HEK293 (cell line): ENCODE data around the gene CLEC2L.

Source experiments
- CTCF ChIA-PET: fragments of 350-600 bp; formaldehyde crosslinking; extraction: SDS; loops from one replicate; lab custom pipeline; 2021; ENCODE audit warnings: antibody characterized with exemption; lab: Yijun Ruan, JAX
- POLR2A ChIA-PET: fragments of 300-600 bp; formaldehyde crosslinking; extraction: SDS; loops from one replicate; lab custom pipeline; 2020; ENCODE audit warnings: antibody characterized with exemption, inconsistent platforms; lab: Yijun Ruan, JAX
- H3K27ac ChIP-seq: fragments of 200-500 bp; sonication (Bioruptor generic); 2 replicates; pipeline ENCODE4 v1.5.1; 2014; ENCODE audit warnings: low read depth, low read length, control low read depth, inconsistent platforms; ENCODE audit errors: extremely low read depth
- H3K36me3 ChIP-seq, 2 experiments: fragments of 200-500 bp in 1 of 2; sonication (Bioruptor generic) in 1 of 2; 1 replicate in 1 of 2; 2 replicates in 1 of 2; pipeline ENCODE4 v1.5.1; 2014 to 2017; ENCODE audit warnings: inconsistent platforms in 2 of 2, low read length in 2 of 2; ENCODE audit not compliant: control insufficient read depth in 2 of 2, insufficient read depth in 1 of 2
- H3K4me1 ChIP-seq: fragments of 200-500 bp; sonication (Bioruptor generic); 2 replicates; pipeline ENCODE4 v1.5.1; 2014; ENCODE audit warnings: mild to moderate bottlenecking, low read length, inconsistent platforms; ENCODE audit not compliant: control insufficient read depth, insufficient read depth
- H3K4me3 ChIP-seq: 2 replicates; pipeline ENCODE4 v1.5.1; 2011; ENCODE audit warnings: low read depth, mild to moderate bottlenecking, control low read depth, low read length, moderate library complexity
- H3K9me3 ChIP-seq: fragments of 200-500 bp; sonication (Bioruptor generic); 2 replicates; pipeline ENCODE4 v1.5.1; 2014; ENCODE audit warnings: low read depth, low read length, inconsistent platforms; ENCODE audit not compliant: control insufficient read depth, insufficient read depth
- GLI4 ChIP-seq: fragments of 450-650 bp; formaldehyde crosslinking; IDR thresholded peaks from 2 replicates; pipeline ENCODE4 v1.5.1; 2016; ENCODE audit warnings: missing biosample characterization, missing genetic modification characterization
- KLF10 ChIP-seq: fragments of 450-650 bp; IDR thresholded peaks from 2 replicates; pipeline ENCODE4 v1.5.1; 2018; ENCODE audit warnings: missing biosample characterization, mild to moderate bottlenecking, missing genetic modification characterization
- KLF16 ChIP-seq: fragments of 450-650 bp; formaldehyde crosslinking; IDR thresholded peaks from 2 replicates; pipeline ENCODE4 v1.5.1; 2017; ENCODE audit warnings: missing biosample characterization, missing genetic modification characterization
- MEIS1 ChIP-seq: sonication (generic); formaldehyde crosslinking; IDR thresholded peaks from 2 replicates; pipeline ENCODE4 v1.8.1; 2022; ENCODE audit warnings: missing genetic modification reagents, mild to moderate bottlenecking, borderline replicate concordance
- PRDM1 ChIP-seq: fragments of 450-650 bp; formaldehyde crosslinking; IDR thresholded peaks from 2 replicates; pipeline ENCODE4; 2016; ENCODE audit warnings: missing biosample characterization, missing genetic modification characterization
- SP3 ChIP-seq: fragments of 450-650 bp; formaldehyde crosslinking; IDR thresholded peaks from 2 replicates; pipeline ENCODE4 v1.5.1; 2016; ENCODE audit warnings: missing biosample characterization, missing genetic modification characterization
- SP7 ChIP-seq: fragments of 450-650 bp; formaldehyde crosslinking; IDR thresholded peaks from 2 replicates; pipeline ENCODE4 v1.5.1; 2016; ENCODE audit warnings: missing biosample characterization, missing genetic modification characterization
- ZBTB7A ChIP-seq: fragments of 450-650 bp; formaldehyde crosslinking; IDR thresholded peaks from 2 replicates; pipeline ENCODE4 v1.5.1; 2016; ENCODE audit warnings: low read depth, missing biosample characterization, missing genetic modification characterization
- ZFP3 ChIP-seq: fragments of 450-650 bp; formaldehyde crosslinking; IDR thresholded peaks from 2 replicates; pipeline ENCODE4 v1.5.1; 2016; ENCODE audit warnings: low read depth, missing biosample characterization, missing genetic modification characterization
- ZFP37 ChIP-seq: fragments of 450-650 bp; formaldehyde crosslinking; IDR thresholded peaks from 2 replicates; pipeline ENCODE4 v1.5.1; 2016; ENCODE audit warnings: missing biosample characterization, missing genetic modification characterization
- ZNF112 ChIP-seq: fragments of 450-650 bp; formaldehyde crosslinking; IDR thresholded peaks from 2 replicates; pipeline ENCODE4 v1.5.0; 2017; ENCODE audit warnings: missing biosample characterization, missing genetic modification characterization
- ZNF121 ChIP-seq: fragments of 450-650 bp; formaldehyde crosslinking; IDR thresholded peaks from 2 replicates; pipeline ENCODE4 v1.5.1; 2016; ENCODE audit warnings: missing biosample characterization, missing genetic modification characterization
- ZNF133 ChIP-seq: fragments of 450-650 bp; formaldehyde crosslinking; IDR thresholded peaks from 2 replicates; pipeline ENCODE4 v1.5.1; 2016; ENCODE audit warnings: missing biosample characterization, missing genetic modification characterization
- ZNF16 ChIP-seq: fragments of 450-650 bp; formaldehyde crosslinking; IDR thresholded peaks from 2 replicates; pipeline ENCODE4 v1.5.1; 2016; ENCODE audit warnings: low read depth, missing biosample characterization, missing genetic modification characterization
- ZNF335 ChIP-seq: fragments of 450-650 bp; formaldehyde crosslinking; conservative IDR thresholded peaks from 2 replicates; pipeline ENCODE4 v1.5.1; 2016; ENCODE audit warnings: missing biosample characterization, missing genetic modification characterization
- ZNF48 ChIP-seq: fragments of 450-650 bp; formaldehyde crosslinking; IDR thresholded peaks from 2 replicates; pipeline ENCODE4 v1.5.1; 2016; ENCODE audit warnings: missing biosample characterization, missing genetic modification characterization
- ZNF555 ChIP-seq: fragments of 450-650 bp; formaldehyde crosslinking; conservative IDR thresholded peaks from 2 replicates; pipeline ENCODE4 v1.5.1; 2017; ENCODE audit warnings: missing biosample characterization, mild to moderate bottlenecking, missing genetic modification characterization, inconsistent platforms
- ZNF645 ChIP-seq: fragments of 450-650 bp; formaldehyde crosslinking; IDR thresholded peaks from 2 replicates; pipeline ENCODE4; 2016; ENCODE audit warnings: missing biosample characterization, missing genetic modification characterization
- ZNF837 ChIP-seq: fragments of 450-650 bp; formaldehyde crosslinking; IDR thresholded peaks from 2 replicates; pipeline ENCODE4 v1.5.1; 2016; ENCODE audit warnings: missing biosample characterization, missing genetic modification characterization
- ZXDB ChIP-seq: fragments of 450-650 bp; formaldehyde crosslinking; IDR thresholded peaks from 2 replicates; pipeline ENCODE4 v1.5.1; 2016; ENCODE audit warnings: missing biosample characterization, missing genetic modification characterization
- TF ChIP-seq, protein P1 (sequence below): fragments of 450-650 bp; formaldehyde crosslinking; IDR thresholded peaks from 2 replicates; pipeline ENCODE4 v1.5.1; 2016; ENCODE audit warnings: missing biosample characterization, missing genetic modification characterization
- TF ChIP-seq, protein P2 (sequence below): IDR thresholded peaks from 2 replicates; pipeline ENCODE4 v1.6.1; 2011; ENCODE audit warnings: mild to moderate bottlenecking, low read depth, low read length, borderline replicate concordance
- TF ChIP-seq, protein P3 (sequence below): fragments of 450-650 bp; formaldehyde crosslinking; IDR thresholded peaks from 2 replicates; pipeline ENCODE4 v1.5.1; 2016; ENCODE audit warnings: missing biosample characterization, missing genetic modification characterization
- TF ChIP-seq, protein P4 (sequence below): fragments of 450-650 bp; formaldehyde crosslinking; IDR thresholded peaks from 2 replicates; pipeline ENCODE4 v1.5.1; 2016; ENCODE audit warnings: missing biosample characterization, missing genetic modification characterization
- TF ChIP-seq, protein P5 (sequence below): fragments of 450-650 bp; formaldehyde crosslinking; IDR thresholded peaks from 2 replicates; pipeline ENCODE4 v1.5.1; 2016; ENCODE audit warnings: missing biosample characterization, missing genetic modification characterization
- TF ChIP-seq, protein P6 (sequence below): fragments of 450-650 bp; formaldehyde crosslinking; IDR thresholded peaks from 2 replicates; pipeline ENCODE4 v1.5.1; 2016; ENCODE audit warnings: missing biosample characterization, missing genetic modification characterization

Gene CLEC2L

GRCh38 chr7:139543801-139544603 lies 20.5 kb downstream of the CLEC2L start (continued):
- TF ChIP-seq GLI4 (tag by site-specific recombination) (no peak), ZNF16 (tag by site-specific recombination) (no peak), ZNF335 (no peak), MEIS1 (CRISPR knock-in tag) (no peak), ZXDB (tag by site-specific recombination) (no peak)
- TF ChIP-seq, protein P1, sequence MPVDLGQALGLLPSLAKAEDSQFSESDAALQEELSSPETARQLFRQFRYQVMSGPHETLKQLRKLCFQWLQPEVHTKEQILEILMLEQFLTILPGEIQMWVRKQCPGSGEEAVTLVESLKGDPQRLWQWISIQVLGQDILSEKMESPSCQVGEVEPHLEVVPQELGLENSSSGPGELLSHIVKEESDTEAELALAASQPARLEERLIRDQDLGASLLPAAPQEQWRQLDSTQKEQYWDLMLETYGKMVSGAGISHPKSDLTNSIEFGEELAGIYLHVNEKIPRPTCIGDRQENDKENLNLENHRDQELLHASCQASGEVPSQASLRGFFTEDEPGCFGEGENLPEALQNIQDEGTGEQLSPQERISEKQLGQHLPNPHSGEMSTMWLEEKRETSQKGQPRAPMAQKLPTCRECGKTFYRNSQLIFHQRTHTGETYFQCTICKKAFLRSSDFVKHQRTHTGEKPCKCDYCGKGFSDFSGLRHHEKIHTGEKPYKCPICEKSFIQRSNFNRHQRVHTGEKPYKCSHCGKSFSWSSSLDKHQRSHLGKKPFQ, result no peak

- ChIA-PET POLR2A (no interaction called here), CTCF (no interaction called here)
- Histone ChIP-seq H3K9me3 (no peaks in the 10 kb centered on the region), H3K4me1 (no peaks in the 10 kb centered on the region), H3K27ac (no peak overlapping the region), H3K36me3 (no peaks in the 10 kb centered on the region)
- TF ChIP-seq ZNF121 (tag by site-specific recombination) (no peak), ZNF837 (tag by site-specific recombination) (no peak), ZBTB7A (no peak), SP7 (no peak), ZNF645 (tag by site-specific recombination) (no peak), ZNF112 (no peak), PRDM1 (tag by site-specific recombination) (no peak), KLF10 (tag by site-specific recombination) (no peak), ZFP3 (tag by site-specific recombination) (no peak), ZNF555 (no peak), KLF16 (tag by site-specific recombination) (no peak), ZFP37 (tag by site-specific recombination) (no peak), ZNF133 (no peak), ZNF48 (tag by site-specific recombination) (no peak), SP3 (no peak)
- TF ChIP-seq, protein P2, sequence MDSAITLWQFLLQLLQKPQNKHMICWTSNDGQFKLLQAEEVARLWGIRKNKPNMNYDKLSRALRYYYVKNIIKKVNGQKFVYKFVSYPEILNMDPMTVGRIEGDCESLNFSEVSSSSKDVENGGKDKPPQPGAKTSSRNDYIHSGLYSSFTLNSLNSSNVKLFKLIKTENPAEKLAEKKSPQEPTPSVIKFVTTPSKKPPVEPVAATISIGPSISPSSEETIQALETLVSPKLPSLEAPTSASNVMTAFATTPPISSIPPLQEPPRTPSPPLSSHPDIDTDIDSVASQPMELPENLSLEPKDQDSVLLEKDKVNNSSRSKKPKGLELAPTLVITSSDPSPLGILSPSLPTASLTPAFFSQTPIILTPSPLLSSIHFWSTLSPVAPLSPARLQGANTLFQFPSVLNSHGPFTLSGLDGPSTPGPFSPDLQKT, result no peak
- TF ChIP-seq, protein P3, sequence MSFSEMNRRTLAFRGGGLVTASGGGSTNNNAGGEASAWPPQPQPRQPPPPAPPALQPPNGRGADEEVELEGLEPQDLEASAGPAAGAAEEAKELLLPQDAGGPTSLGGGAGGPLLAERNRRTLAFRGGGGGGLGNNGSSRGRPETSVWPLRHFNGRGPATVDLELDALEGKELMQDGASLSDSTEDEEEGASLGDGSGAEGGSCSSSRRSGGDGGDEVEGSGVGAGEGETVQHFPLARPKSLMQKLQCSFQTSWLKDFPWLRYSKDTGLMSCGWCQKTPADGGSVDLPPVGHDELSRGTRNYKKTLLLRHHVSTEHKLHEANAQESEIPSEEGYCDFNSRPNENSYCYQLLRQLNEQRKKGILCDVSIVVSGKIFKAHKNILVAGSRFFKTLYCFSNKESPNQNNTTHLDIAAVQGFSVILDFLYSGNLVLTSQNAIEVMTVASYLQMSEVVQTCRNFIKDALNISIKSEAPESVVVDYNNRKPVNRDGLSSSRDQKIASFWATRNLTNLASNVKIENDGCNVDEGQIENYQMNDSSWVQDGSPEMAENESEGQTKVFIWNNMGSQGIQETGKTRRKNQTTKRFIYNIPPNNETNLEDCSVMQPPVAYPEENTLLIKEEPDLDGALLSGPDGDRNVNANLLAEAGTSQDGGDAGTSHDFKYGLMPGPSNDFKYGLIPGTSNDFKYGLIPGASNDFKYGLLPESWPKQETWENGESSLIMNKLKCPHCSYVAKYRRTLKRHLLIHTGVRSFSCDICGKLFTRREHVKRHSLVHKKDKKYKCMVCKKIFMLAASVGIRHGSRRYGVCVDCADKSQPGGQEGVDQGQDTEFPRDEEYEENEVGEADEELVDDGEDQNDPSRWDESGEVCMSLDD (tag by site-specific recombination), result no peak
- TF ChIP-seq, protein P4, sequence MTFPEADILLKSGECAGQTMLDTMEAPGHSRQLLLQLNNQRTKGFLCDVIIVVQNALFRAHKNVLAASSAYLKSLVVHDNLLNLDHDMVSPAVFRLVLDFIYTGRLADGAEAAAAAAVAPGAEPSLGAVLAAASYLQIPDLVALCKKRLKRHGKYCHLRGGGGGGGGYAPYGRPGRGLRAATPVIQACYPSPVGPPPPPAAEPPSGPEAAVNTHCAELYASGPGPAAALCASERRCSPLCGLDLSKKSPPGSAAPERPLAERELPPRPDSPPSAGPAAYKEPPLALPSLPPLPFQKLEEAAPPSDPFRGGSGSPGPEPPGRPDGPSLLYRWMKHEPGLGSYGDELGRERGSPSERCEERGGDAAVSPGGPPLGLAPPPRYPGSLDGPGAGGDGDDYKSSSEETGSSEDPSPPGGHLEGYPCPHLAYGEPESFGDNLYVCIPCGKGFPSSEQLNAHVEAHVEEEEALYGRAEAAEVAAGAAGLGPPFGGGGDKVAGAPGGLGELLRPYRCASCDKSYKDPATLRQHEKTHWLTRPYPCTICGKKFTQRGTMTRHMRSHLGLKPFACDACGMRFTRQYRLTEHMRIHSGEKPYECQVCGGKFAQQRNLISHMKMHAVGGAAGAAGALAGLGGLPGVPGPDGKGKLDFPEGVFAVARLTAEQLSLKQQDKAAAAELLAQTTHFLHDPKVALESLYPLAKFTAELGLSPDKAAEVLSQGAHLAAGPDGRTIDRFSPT (tag by site-specific recombination), result no peak
- TF ChIP-seq, protein P5, sequence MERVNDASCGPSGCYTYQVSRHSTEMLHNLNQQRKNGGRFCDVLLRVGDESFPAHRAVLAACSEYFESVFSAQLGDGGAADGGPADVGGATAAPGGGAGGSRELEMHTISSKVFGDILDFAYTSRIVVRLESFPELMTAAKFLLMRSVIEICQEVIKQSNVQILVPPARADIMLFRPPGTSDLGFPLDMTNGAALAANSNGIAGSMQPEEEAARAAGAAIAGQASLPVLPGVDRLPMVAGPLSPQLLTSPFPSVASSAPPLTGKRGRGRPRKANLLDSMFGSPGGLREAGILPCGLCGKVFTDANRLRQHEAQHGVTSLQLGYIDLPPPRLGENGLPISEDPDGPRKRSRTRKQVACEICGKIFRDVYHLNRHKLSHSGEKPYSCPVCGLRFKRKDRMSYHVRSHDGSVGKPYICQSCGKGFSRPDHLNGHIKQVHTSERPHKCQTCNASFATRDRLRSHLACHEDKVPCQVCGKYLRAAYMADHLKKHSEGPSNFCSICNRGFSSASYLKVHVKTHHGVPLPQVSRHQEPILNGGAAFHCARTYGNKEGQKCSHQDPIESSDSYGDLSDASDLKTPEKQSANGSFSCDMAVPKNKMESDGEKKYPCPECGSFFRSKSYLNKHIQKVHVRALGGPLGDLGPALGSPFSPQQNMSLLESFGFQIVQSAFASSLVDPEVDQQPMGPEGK (tag by site-specific recombination), result no peak
- TF ChIP-seq, protein P6, sequence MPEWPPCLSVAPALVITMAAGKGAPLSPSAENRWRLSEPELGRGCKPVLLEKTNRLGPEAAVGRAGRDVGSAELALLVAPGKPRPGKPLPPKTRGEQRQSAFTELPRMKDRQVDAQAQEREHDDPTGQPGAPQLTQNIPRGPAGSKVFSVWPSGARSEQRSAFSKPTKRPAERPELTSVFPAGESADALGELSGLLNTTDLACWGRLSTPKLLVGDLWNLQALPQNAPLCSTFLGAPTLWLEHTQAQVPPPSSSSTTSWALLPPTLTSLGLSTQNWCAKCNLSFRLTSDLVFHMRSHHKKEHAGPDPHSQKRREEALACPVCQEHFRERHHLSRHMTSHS, result no peak
- TF ChIP-seq, all 188 proteins: peak for 0
- H3K4me3 ChIP-seq, result no peak overlapping the region
These were observed 21.2 kb downstream of the CLEC2L start for GRCh38 chr7:139544645-139545044.
